NCI-H2196 (cell line): ENCODE results near the gene HSD17B12.

ENCODE experiments used
- DNase-seq: peaks from one replicate; lab custom pipeline; 2025; ENCODE audit not compliant: unreplicated experiment; lab: John Stamatoyannopoulos, UW

The HSD17B12 gene

DNA sequence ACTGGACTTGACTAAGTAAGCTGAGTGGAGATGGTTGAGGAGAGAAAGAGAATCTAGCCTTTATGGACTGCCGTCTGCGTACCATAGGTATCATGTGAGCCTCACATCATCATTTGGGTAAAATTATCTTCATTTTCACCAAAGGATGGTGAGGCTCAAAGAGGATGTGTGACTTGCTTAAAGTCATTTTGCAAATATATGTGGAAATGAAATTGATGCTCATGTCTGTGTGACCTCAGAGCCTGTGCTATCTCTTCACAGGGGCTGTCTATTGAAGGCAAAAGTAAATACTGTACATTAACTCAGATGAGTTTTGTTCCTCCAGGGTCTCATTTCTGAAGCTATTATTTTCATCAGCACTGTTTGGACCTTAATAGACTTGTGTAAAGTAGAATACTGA, 116.8 kb downstream of the HSD17B12 start:
- DNase-seq = no peak

DNA sequence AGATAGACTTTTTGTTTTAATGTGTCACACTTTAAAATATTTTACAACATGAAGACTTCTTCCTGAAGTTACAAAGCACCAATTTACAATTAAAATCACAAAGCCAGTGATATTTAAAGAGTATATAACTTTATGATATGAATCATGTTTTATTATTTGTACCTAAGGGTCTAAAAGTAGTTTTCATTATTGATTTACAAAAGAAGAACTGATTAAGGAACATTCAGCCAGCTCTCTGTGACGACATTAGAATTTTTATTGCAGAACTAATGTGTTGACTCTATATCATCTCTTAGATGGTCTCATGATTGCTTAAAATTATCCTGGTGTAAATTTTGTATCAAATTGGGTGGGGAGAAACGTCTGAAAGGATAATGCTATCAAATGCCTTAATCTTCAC, 117.3 kb downstream of the HSD17B12 start:
- DNase-seq = no peak

DNA sequence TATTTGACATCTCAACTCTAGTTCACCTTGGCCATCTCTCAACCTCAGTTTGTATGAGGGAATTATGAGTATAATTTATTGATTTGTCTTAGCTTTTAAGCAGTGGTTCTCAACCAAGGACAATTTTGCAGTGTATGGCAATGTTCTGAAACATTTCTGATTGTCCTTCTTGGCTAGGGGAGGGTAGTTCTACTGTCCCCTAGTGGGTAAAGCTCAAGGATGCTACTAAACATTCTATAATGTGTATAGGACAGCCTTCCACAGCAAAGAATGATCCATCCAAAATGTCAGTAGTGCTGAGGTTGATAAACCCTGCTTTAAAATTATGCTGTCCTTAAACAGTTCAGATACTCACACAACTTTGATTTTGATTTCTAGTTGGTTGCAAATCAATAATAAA, 122.0 kb downstream of the HSD17B12 start:
- no peak for DNase-seq

DNA sequence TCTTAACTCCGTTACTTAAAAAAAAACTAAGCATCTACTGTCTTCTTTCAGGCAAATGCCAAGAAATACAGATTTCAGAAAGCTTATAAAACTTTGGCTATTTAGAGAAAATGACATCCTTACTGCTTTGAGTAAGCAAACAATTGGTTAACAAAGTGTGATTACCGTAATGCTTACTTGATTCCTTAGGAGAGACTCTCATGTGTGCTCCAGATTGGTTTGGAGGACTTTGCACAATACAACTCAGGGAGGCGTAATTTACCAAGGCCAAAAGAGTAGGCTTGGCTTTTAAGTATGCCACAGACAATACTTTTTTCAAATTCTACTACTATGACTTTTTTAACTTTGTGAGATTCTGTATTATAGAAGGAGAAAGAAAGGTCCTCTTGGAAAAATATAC, 123.2 kb downstream of the HSD17B12 start:
- DNase-seq = no peak

DNA sequence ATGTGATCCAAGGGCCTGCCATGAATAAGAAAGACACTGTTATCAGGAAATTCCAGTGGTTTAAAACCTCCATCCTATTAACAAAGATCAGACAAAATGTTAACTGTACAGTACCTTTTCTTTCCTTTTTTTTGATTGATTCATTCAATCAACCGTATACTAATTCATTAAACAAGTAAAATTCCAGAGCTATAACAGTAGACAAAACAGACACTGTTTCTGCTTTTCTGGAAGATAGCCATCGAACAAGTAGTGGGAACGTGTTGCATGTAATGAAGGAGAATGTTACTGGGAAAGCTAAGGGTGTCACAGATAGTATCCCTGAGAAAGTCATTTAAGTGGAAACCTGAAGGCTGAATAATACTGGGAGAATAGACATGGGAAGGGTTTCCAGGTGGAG, 126.4 kb downstream of the HSD17B12 start:
- no peak for DNase-seq

DNA sequence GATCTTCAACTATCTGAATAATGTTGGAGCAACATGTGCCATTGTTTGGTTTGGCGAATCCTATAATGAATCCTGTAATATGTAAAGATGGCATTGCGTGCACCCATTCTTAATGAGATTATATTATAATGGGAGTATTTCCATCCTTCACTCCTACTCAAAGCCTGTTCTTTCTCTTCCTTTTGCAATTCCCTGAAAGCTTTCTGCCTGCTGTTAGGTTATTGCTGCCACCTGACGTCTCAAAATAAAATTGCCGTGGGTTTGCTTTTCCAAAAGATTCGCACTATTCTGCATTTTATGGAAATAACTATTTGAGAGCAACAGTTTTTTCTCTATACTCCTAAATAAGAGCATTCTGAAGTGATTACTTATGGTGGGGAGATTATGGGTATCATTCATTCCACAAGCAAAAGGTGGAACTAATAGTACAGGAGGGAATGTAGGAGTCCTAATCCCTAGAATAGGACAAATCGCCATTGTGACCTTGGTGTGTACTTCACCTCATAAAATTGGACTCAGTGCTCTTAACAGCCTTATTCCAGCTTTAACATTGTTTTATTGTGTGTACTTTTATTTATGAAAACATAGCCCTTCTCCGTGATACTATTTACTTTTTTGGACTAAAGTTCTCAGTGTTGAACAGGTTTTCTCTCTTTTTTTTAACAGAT, 130.5 kb downstream of the HSD17B12 start:
- DNase-seq = no peak

DNA sequence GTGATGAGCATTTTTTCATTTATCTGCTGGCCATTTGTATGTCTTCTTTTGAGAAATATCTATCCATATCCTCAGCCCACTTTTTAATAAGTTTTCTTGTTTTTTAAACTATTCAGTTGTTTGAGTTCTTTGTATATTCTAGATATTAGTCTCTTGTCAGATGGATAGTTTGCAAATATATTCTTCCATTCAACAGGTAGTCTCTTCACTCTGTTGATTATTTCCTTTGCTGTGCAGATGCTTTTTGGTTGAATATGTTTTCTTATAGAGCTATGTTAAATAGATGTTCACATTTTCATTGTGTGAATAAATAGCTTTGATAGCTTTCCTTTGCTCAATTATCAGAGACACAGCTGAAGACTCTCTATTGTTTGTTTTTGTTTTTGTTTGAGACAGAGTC, 131.9 kb downstream of the HSD17B12 start:
- DNase-seq = no peak

DNA sequence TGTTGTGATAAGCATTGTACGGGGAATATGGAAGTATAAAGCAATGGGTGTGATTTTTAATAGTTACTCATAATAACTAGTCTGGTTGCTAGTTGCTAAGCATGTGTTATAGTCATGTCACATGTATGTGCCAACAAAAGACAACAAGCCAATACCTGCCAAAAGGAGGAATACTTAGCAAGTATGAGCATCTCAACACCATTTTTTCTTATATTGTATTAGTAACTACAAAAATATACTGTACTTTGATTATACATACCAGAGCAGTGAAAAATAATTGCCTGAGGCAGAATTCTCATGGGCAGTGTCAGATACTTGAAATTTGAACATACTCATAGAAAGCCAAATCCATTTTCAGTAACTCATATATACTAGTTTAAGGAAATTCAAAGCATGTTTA, 137.7 kb downstream of the HSD17B12 start:
- no peak for DNase-seq

DNA sequence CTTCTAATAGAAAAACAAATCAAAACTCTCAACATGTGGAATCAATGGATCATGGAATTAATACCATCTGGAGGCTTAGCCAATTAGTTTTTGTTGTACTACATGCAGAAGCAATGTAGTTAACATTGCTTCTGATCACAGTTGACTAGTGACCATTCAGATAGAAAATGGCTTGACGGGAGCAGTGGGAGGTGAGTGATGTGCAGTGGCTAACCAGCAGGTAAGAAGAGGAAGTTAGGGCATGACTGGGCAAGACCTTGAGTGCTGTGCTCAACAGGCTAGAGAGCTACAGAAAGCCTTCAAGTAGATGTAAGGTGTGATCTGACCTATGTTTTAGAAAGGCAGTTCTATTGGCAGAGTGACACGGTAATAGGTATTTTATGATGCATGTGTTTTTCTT, 139.4 kb downstream of the HSD17B12 start:
- no peak for DNase-seq

DNA sequence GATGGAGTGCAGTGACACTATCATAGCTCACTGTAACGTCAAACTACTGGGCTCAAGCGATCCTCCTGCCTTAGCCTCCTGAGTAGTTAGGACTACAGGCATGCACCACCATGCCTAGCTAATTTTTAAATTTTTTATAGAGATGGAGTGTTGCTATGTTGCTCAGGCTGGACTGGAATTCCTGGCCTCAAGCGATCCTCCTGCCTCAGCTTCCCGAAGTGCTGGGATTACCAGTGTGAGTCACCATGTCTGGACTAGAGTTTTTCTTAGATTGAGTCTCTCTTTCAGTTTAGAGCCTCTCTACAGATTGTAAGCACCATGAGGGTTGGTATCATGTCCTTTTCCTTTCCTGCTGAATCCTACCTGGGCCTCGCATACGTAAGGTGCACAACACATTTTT, 142.8 kb downstream of the HSD17B12 start:
- DNase-seq = no peak

DNA sequence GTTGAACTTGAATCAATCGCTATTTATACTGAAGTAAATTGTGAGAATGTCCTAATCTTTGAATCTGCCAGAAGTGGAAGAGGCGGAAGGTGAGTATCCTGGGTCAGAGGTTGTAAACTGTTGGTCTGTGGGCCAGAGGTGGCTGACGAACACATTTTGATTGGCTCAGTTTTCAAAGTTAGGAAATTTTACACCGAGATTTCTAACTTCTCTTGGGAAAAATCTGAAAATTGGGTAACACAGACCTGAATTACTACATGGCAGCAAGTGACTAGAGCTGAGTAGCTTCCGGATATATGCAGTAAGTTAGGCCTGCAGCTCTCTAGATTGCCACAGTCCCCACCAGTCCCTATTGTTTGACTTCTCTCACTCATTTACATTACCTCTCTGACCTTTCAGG, 143.3 kb downstream of the HSD17B12 start:
- DNase-seq = no peak

DNA sequence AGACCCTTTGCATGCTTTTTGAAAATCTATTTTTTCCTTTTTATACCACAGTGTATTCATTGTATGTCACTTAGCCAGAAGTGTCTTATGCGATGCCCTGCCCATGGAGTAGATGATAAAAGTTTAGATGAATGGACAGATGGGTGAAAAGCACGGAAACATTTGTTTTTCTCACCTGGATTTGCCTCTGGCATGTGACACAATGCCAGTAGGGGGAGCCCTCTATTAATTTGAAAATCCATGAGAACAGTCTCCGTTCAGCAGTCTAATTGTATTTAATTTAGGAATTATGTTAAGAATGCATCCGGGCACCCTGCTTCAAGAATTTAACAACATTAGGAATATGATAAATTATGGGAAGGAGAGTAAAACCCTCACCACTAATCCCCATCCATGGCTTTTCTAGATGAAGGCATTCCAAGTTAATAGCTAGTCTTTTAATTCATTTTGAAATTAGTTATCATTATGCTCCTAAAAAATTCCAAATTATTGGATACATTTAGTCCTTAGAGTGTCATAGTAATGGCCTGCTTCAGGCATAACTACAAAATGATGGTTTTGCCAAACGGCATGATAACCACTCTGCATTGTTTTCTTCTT, 144.8 kb downstream of the HSD17B12 start:
- DNase-seq = peak; percentile 10

DNA sequence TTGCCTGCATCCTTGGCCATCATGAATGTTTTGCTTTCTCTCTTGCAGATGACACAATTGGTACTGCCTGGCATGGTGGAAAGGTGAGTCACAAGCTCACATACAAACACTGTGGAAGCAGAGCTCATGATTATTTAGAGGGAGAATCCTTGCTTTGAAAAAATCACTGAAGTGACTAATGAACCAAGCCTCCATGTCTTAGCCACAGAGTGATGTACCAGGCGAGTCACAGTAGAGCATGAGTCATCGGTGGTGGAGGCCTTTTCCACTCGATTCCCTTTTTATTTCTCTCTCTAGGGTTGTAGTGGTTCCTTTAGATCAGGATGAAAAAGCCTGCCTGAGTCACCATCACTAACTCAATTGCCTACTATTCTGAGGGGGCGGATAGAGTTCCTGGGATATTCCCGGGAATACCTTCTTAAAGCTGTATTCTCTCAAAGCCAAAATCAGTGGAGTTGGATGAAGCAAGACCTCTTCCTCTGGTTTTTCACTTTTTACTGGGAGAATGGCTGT, 150.4 kb downstream of the HSD17B12 start:
- peak; percentile 16 for DNase-seq

DNA sequence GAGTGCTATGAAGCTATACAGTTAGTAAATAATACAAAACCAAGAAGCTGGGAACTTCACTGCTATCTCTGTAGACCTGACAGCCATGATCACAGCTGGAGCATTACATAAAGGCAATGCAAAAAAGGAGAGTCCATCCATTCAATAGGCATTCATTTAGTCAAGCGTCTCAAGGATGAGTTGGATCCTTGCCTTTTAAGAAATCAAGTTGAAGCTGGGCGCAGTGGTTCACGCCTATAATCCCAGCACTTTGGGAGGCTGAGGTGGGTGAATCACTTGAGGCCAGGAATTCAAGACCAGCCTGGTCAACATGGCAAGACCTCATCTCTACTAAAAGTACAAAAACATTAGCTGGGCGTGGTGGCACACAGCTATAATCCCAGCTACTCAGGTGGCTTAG, 152.0 kb downstream of the HSD17B12 start:
- no peak for DNase-seq

DNA sequence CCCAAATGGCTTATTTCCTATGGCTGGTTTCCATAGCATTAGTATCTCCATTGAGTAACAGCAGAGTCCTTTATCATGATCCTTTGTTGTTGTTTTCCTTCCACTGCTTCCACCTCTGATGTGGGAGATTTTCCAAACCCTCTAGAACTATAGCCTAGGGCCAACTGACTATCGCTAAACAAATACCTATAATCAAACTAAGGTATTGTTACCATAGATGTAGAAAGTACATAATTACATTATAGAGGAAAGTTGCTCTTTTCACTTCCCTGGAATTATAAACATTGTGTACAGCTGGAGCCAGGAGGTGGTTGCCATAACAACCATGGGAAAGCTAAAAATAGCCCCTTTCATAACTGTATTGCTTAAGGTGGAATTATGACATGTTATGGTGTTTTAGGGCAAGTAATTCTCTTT, 153.1 kb downstream of the HSD17B12 start:
- no peak for DNase-seq

DNA sequence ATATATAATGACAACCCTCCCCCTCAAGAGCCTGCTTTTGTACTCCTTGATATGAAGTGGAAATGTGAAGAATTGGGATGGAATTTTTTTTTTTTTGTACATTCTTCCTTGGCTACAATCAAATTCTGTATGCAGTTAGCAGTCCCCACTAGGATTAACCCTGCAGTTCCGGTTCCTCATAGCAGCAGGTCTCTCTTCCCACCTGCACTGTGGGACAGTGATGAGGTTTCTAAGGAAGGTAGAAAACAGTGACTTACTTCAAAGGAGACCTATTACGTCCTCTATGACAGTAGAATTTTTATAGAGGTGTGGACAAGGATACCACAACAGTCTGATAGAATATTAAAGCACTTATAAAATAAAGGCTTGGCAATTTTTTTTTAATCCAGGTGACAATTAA, 153.7 kb downstream of the HSD17B12 start:
- DNase-seq = no peak

DNA sequence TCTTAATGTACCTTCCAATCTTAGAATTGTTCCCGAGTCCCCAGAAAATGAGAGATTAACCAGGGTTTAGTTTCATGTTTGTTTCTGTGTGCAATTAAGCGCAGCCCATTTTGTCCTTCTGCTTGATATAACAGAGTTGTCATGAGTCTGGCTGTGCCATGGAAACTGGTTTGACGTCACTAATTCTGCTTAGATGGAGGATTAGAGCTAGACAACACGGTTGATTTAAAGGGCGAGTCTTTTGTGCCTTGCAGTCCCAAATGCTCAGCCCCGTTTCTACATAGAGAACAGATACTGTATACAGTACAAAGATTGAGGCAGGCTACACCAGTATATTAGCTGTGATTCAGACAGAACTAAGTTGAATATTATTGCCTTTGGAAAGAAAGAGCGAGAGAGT, 154.6 kb downstream of the HSD17B12 start:
- no peak for DNase-seq

DNA sequence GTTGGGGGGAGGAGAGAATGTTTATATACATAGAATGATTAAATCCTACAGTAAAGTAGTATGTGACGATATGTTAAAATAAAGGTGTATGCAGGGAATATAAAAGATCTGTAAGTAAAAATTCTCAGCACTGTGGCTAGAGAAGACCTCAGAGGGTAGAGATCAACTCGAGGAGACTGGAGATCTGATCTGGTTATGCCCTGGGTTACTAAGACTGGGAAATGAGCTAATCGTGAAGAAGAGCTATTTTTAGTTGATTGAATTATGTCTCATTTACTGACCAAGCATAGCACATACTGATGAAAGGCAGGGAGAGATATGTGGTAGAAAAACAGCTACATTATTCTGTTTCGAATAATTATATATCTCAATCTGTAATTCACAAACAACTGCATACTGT, 157.3 kb downstream of the HSD17B12 start:
- DNase-seq = no peak

DNA sequence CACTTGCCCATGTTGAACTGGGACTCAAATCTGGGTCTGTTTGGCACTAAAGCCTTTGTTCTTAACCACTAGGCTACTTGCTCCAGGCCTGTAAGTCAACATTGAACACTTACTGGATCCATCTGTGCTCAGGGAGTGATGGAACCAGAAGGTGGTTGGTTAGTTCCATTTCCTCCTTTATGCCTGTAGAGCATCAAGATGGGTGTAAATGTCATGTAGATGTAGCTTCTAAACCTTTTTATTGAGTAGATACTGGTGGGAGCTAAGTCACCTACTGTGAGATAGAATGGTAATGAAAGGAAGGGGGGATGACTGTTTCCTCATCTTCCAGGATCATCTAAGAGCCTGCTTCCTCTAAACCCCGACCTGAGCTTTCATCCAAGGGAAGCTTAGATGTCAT, 161.5 kb downstream of the HSD17B12 start:
- no peak for DNase-seq

DNA sequence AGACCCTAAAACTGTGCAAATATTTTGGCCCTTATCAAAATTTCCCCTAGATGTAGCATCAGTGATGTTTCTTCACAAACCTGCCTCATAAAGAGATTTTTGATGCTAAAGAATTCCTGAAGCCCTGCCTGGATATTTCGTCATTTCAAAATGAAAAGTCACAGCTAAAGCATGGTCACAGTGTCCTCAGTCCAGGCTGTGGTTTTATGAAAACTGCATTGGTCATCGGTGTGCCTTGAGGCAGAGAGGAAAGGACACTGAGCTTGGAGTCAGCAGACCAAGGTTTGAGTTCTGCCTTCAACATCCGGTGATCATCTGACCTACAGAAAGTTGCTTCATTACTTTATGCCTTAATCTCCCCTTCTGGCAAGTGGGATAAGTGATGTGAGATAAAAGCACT, 165.3 kb downstream of the HSD17B12 start:
- no peak for DNase-seq

DNA sequence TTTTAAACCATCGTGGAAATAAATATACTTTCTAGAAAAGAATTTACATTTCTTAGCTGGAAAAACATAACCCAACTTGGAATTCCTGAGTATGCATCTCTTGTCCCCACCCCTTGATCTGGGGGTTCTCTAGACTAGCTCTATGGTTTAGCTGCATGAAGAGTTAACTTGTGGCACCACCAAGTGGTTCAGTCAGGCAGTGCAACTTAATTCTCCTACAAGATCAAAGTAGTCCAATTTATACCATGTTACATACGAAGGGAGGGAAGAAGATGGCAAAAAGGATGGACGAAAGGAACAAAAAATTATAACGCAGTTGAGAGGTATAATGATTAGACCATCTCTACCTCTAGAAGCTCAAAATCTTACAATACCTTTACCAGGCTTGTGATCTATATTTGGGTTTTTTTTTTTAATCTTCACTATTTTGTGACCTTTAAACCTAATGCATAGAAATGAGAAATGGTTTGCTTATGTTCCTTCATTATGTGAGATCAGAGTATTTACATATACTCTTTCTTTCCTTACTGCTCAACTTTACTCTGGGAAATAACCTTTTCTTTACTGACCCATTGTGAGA, 171.6 kb downstream of the HSD17B12 start:
- peak; percentile 58 for DNase-seq

DNA sequence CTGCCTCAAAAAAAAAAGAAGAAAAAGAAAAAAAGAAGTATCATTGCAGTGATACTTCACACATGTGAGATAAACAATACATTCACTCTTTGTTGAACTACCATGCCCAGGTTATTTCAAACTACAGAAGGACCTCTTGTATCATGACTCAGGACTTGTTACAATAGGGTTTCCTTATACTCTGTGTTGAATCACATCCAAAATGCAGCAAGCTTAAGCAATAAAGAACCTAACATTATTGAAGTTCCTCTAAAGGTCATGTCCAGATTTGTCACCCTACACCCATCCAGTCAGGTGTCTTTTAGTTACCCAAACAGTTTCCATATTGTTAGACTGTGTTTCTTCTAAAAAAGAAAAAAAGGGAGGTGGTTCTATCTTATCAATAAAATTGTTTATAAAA, 173.2 kb downstream of the HSD17B12 start:
- no peak for DNase-seq

DNA sequence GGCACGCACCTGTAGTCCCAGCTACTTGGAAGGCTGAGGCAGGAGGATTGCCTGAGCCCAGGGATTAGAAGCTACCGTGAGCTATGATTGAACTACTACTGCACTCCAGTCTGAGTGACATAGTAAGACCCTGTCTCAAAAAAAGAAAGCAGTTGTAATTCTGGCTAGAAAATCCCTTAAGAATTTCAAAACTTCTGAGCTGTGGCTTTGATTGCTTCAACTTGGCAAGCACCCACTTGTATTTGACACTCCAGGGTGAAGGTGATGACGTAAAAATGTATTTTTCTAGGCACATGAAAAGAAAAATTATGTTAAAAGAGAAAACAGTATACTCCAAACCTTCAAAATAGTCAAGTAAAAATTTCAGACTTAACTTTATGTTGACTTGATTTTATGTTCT, 176.5 kb downstream of the HSD17B12 start:
- DNase-seq = no peak
